Measurements from ENCODE around the gene WFDC13. TPM values are rescaled to one million over a fixed set of nuclear protein-coding genes. Genes with fewer than 3 reads are reported as not detected.

WFDC13 gene, protein sequence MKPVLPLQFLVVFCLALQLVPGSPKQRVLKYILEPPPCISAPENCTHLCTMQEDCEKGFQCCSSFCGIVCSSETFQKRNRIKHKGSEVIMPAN
- not detected in 5 replicates for total RNA-seq (2022; extraction: Qiagen RNA extraction; ENCODE audit: low read depth)

DNA sequence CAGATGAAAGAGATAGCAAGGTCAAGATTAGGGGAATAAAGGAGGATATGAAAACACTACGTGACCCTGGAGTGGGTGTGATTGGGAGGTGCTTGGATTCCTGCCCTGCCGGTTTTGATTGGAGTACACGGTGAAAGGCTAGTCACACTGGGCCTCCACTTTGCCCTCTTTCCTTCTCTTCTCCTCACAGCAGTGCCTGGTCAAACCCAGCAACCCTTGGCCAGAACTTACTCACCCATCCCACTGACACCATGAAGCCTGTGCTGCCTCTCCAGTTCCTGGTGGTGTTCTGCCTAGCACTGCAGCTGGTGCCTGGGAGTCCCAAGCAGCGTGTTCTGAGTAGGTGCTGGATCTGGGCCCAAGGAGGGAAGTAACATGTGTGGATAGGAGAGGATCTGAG, at the start of gene WFDC13:
TSS of gene WFDC13 (plus strand) at position 166 of the 400 bp plus-strand sequence. CDS start at position 252, 86 bp downstream.

GRCh38 chr20:45670139-45670538, 31.7 kb upstream of the WFDC13 start, which contains the start of gene WFDC11:
Gene WFDC11, minus strand, starts transcription at chr20:45670239. Its CDS starts 19,639 bp downstream, at chr20:45650600.

GRCh38 chr20:45704969-45705637, 3.3 kb downstream of the WFDC13 start, which contains the start of gene WFDC10B:
Gene WFDC10B, minus strand, starts transcription at chr20:45705019. Its CDS starts 19,027 bp downstream, at chr20:45685992.

GRCh38 chr20:45722047-45722446, 20.2 kb downstream of the WFDC13 start, which contains the start of gene SPINT4:
Gene SPINT4, plus strand, starts transcription at chr20:45722347. Its CDS starts 21 bp downstream, at chr20:45722368.

Other genes with a start within 250 kb of the WFDC13 start
- gene WFDC2, start 232.3 kb upstream of the WFDC13 start, total RNA-seq (2022; extraction: Qiagen RNA extraction; ENCODE audit: low read depth), result 0.15 to 0.19 TPM in 2 of 5 replicates, not detected in the others
- gene SPINT3, start 186.4 kb upstream of the WFDC13 start, total RNA-seq (2022; extraction: Qiagen RNA extraction; ENCODE audit: low read depth), result not detected in 5 replicates
- gene WFDC6, start 162.6 kb upstream of the WFDC13 start, total RNA-seq (2022; extraction: Qiagen RNA extraction; ENCODE audit: low read depth), result not detected in 5 replicates
- not detected in 5 replicates for gene EPPIN, start 154.6 kb upstream of the WFDC13 start, total RNA-seq (2022; extraction: Qiagen RNA extraction; ENCODE audit: low read depth)
- gene WFDC8, start 122.8 kb upstream of the WFDC13 start, total RNA-seq (2022; extraction: Qiagen RNA extraction; ENCODE audit: low read depth), result not detected in 5 replicates
- not detected in 5 replicates for gene WFDC10A, start 72.3 kb upstream of the WFDC13 start, total RNA-seq (2022; extraction: Qiagen RNA extraction; ENCODE audit: low read depth)
- gene WFDC9, start 70.8 kb upstream of the WFDC13 start, total RNA-seq (2022; extraction: Qiagen RNA extraction; ENCODE audit: low read depth), result not detected in 5 replicates
- gene WFDC11, start 31.8 kb upstream of the WFDC13 start, total RNA-seq (2022; extraction: Qiagen RNA extraction; ENCODE audit: low read depth), result not detected in 5 replicates
- gene WFDC10B, start 3.0 kb downstream of the WFDC13 start, total RNA-seq (2022; extraction: Qiagen RNA extraction; ENCODE audit: low read depth), result not detected in 5 replicates
- not detected in 5 replicates for gene SPINT4, start 20.3 kb downstream of the WFDC13 start, total RNA-seq (2022; extraction: Qiagen RNA extraction; ENCODE audit: low read depth)
- 0.23 TPM in 1 of 5 replicates, not detected in the others for gene WFDC3, start 89.8 kb downstream of the WFDC13 start, total RNA-seq (2022; extraction: Qiagen RNA extraction; ENCODE audit: low read depth)
- gene DNTTIP1, start 89.9 kb downstream of the WFDC13 start, total RNA-seq (2022; extraction: Qiagen RNA extraction; ENCODE audit: low read depth), result 30.7 to 37.6 TPM (median 36.3 TPM) in 5 replicates
- 225 to 256 TPM (median 248 TPM) in 5 replicates for gene UBE2C, start 110.6 kb downstream of the WFDC13 start, total RNA-seq (2022; extraction: Qiagen RNA extraction; ENCODE audit: low read depth)
- 0.31 TPM in 1 of 5 replicates, not detected in the others for gene TNNC2, start 125.3 kb downstream of the WFDC13 start, total RNA-seq (2022; extraction: Qiagen RNA extraction; ENCODE audit: low read depth)
- gene SNX21, start 131.8 kb downstream of the WFDC13 start, total RNA-seq (2022; extraction: Qiagen RNA extraction; ENCODE audit: low read depth), result 8.8 to 13.0 TPM (median 11.6 TPM) in 5 replicates
- gene ACOT8, start 155.4 kb downstream of the WFDC13 start, total RNA-seq (2022; extraction: Qiagen RNA extraction; ENCODE audit: low read depth), result 18.7 to 21.8 TPM (median 19.5 TPM) in 5 replicates
- gene ZSWIM3, start 155.6 kb downstream of the WFDC13 start, total RNA-seq (2022; extraction: Qiagen RNA extraction; ENCODE audit: low read depth), result 1.4 to 1.8 TPM (median 1.5 TPM) in 5 replicates
- 6.2 to 7.6 TPM (median 6.8 TPM) in 5 replicates for gene ZSWIM1, start 179.2 kb downstream of the WFDC13 start, total RNA-seq (2022; extraction: Qiagen RNA extraction; ENCODE audit: low read depth)
- gene SPATA25, start 185.6 kb downstream of the WFDC13 start, total RNA-seq (2022; extraction: Qiagen RNA extraction; ENCODE audit: low read depth), result 0.43 to 0.75 TPM (median 0.67 TPM) in 4 of 5 replicates, not detected in the other
- gene NEURL2, start 189.2 kb downstream of the WFDC13 start, total RNA-seq (2022; extraction: Qiagen RNA extraction; ENCODE audit: low read depth), result 0.88 to 1.3 TPM (median 1.2 TPM) in 5 replicates
- 101 to 131 TPM (median 116 TPM) in 5 replicates for gene CTSA, start 189.3 kb downstream of the WFDC13 start, total RNA-seq (2022; extraction: Qiagen RNA extraction; ENCODE audit: low read depth)
- gene PLTP, start 210.1 kb downstream of the WFDC13 start, total RNA-seq (2022; extraction: Qiagen RNA extraction; ENCODE audit: low read depth), result 1.4 to 2.1 TPM (median 1.9 TPM) in 5 replicates
- 31.8 to 36.3 TPM (median 32.2 TPM) in 5 replicates for gene PCIF1, start 232.6 kb downstream of the WFDC13 start, total RNA-seq (2022; extraction: Qiagen RNA extraction; ENCODE audit: low read depth)